DOHH2 (cell line): Measurements from ENCODE around the gene ARNT2.

Experiments used
- EZH2phosphoT487 ChIP-seq: fragments of 200-600 bp; sonication (generic); IDR thresholded peaks from 2 replicates; pipeline ENCODE4 v1.6.1; 2017; ENCODE audit warnings: borderline replicate concordance, mild to moderate bottlenecking, antibody characterized with exemption, low read length, moderate library complexity, mixed read lengths
- TF ChIP-seq, protein P1 (sequence below): fragments of 200-600 bp; sonication (generic); IDR thresholded peaks from one replicate; pipeline ENCODE4 v1.5.1; 2014; ENCODE audit warnings: antibody characterized with exemption, mild to moderate bottlenecking, low read depth, low read length; ENCODE audit not compliant: poor library complexity, severe bottlenecking

DNA sequence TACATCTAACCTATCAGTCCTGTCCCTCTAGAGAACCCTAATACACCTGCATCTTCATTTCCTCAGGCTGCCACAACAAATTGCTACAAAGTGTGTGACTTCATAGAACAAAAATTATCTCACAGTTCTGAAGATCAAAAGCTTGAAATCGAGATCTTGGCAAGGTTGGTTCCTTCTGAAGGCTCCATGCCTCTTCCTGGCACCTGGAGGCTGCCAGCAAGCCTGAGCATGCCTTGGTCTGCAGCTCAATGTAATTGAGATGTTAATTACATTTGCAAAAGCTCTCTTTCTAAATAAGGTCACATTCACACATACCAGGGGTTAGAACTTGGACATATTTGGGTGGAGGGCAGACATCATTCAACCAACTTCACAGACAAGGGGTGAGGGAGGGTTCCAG is 204.5 kb downstream of the ARNT2 start:
- TF ChIP-seq, protein P1, sequence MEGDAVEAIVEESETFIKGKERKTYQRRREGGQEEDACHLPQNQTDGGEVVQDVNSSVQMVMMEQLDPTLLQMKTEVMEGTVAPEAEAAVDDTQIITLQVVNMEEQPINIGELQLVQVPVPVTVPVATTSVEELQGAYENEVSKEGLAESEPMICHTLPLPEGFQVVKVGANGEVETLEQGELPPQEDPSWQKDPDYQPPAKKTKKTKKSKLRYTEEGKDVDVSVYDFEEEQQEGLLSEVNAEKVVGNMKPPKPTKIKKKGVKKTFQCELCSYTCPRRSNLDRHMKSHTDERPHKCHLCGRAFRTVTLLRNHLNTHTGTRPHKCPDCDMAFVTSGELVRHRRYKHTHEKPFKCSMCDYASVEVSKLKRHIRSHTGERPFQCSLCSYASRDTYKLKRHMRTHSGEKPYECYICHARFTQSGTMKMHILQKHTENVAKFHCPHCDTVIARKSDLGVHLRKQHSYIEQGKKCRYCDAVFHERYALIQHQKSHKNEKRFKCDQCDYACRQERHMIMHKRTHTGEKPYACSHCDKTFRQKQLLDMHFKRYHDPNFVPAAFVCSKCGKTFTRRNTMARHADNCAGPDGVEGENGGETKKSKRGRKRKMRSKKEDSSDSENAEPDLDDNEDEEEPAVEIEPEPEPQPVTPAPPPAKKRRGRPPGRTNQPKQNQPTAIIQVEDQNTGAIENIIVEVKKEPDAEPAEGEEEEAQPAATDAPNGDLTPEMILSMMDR, result no peak
- no peak for TF ChIP-seq EZH2phosphoT487
